Measurements from ENCODE around the gene RPGRIP1L. TPM values are rescaled to one million over a fixed set of nuclear protein-coding genes. Genes with fewer than 3 reads are reported as not detected.

Gene RPGRIP1L
- total and polyA plus RNA-seq, 12 donors, result 2.6 to 11.6 (median 6.6) TPM

GRCh38 chr16:53632526-53632925 lies 71.1 kb downstream of the RPGRIP1L start:
- WGBS, 4 donors, result 86 to 92% (median 91%) methylated on average over 2 of the region's 2 CpGs
- no peaks in the 10 kb centered on the region for H3K4me1 ChIP-seq (replicated peaks in 1 of 2)
- no peaks in the 10 kb centered on the region for H3K9me3 ChIP-seq (replicated peaks in 1 of 3)
- no peak overlapping the region for H3K27ac ChIP-seq
- intact Hi-C loops (cut with DNase I), result no loop called here
- no peak overlapping the region for H3K4me3 ChIP-seq
- no peaks in the 10 kb centered on the region for H3K27me3 ChIP-seq
- H3K36me3 ChIP-seq (replicated peaks in 1 of 2), result no peaks in the 10 kb centered on the region
- DNase-seq, result no peak
- TF ChIP-seq CTCF (IDR thresholded peaks at IDR 0.05) (no peak), POLR2A (IDR thresholded peaks at IDR 0.05) (no peak)

- Histone ChIP-seq H3K4me1 (replicated peaks in 1 of 2) (no peaks in the 10 kb centered on the region), H3K36me3 (replicated peaks in 1 of 2) (no peaks in the 10 kb centered on the region), H3K4me3 (no peak overlapping the region), H3K27me3 (no peaks in the 10 kb centered on the region), H3K9me3 (replicated peaks in 1 of 3) (no peaks in the 10 kb centered on the region), H3K27ac (no peak overlapping the region)
- 85 to 94% (median 91%) methylated on average over 8 of the region's 8 CpGs for WGBS, 4 donors
- DNase-seq, result no peak
- intact Hi-C loops (cut with DNase I), result no loop called here
- TF ChIP-seq CTCF (IDR thresholded peaks at IDR 0.05), result no peak
- no peak for TF ChIP-seq POLR2A (IDR thresholded peaks at IDR 0.05)
These were observed 72.2 kb downstream of the RPGRIP1L start for GRCh38 chr16:53631236-53632025.

- intact Hi-C loops (cut with DNase I), result no loop called here
- Histone ChIP-seq H3K4me3 (no peak overlapping the region), H3K36me3 (replicated peaks in 1 of 2) (no peaks in the 10 kb centered on the region), H3K9me3 (replicated peaks in 1 of 3) (no peaks in the 10 kb centered on the region), H3K27me3 (no peaks in the 10 kb centered on the region), H3K27ac (no peak overlapping the region), H3K4me1 (replicated peaks in 1 of 2) (no peaks in the 10 kb centered on the region)
- TF ChIP-seq POLR2A (IDR thresholded peaks at IDR 0.05) (no peak), CTCF (IDR thresholded peaks at IDR 0.05) (no peak)
- 78 to 85% (median 80%) methylated on average over 6 of the region's 6 CpGs for WGBS, 4 donors
- DNase-seq, result no peak
These were observed 73.9 kb downstream of the RPGRIP1L start for GRCh38 chr16:53629607-53630312.

- no peak for TF ChIP-seq POLR2A (IDR thresholded peaks at IDR 0.05)
- no peak for TF ChIP-seq CTCF (IDR thresholded peaks at IDR 0.05)
- WGBS, 4 donors, result 85 to 96% (median 87%) methylated on average over 2 of the region's 2 CpGs
- Histone ChIP-seq H3K27ac (no peak overlapping the region), H3K4me3 (no peak overlapping the region), H3K36me3 (replicated peaks in 1 of 2) (no peaks in the 10 kb centered on the region), H3K4me1 (replicated peaks in 1 of 2) (no peaks in the 10 kb centered on the region), H3K27me3 (no peaks in the 10 kb centered on the region), H3K9me3 (replicated peaks in 1 of 3) (no peaks in the 10 kb centered on the region)
- DNase-seq, result no peak
- intact Hi-C loops (cut with DNase I), result no loop called here
These were observed 74.5 kb downstream of the RPGRIP1L start for GRCh38 chr16:53629151-53629550.

All from adrenal gland (tissue), 12 donors.